GM23338 (cell line): ENCODE measurements around the gene PPIP5K1. TPM values are rescaled to one million over a fixed set of nuclear protein-coding genes. Genes with fewer than 3 reads are reported as not detected.
A peak's percentile ranks its signal among the peaks of the same experiment; 100 is the strongest.

Source experiments
- ATAC-seq: fragments of 200-7000 bp; cut with Tn5 transposase; 3 replicates; pipeline ENCODE4 v1.9.1; 2020
- DNase-seq: peaks from one replicate; pipeline ENCODE4 v3.0.0-alpha.2; 2015; ENCODE audit warnings: low spot score
- H2AFZ ChIP-seq: fragments of 200-600 bp; sonication (generic); 2 replicates; pipeline ENCODE4 v1.8.0; 2016; ENCODE audit warnings: antibody characterized with exemption, mild to moderate bottlenecking, moderate library complexity
- H3F3A ChIP-seq: fragments of 200-600 bp; sonication (generic); replicated peaks from 2 replicates; pipeline ENCODE4 v1.8.0; 2017; ENCODE audit warnings: antibody characterized with exemption, mixed run types, low read depth
- H3K27ac ChIP-seq: fragments of 200-600 bp; sonication (generic); 2 replicates; pipeline ENCODE4 v1.6.1; 2016; ENCODE audit warnings: low read depth
- H3K27me3 ChIP-seq: fragments of 200-600 bp; sonication (generic); 2 replicates; pipeline ENCODE4 v1.8.0; 2016; ENCODE audit warnings: mild to moderate bottlenecking, mixed run types, moderate library complexity; ENCODE audit not compliant: insufficient read depth
- H3K36me3 ChIP-seq: fragments of 200-600 bp; sonication (generic); 2 replicates; pipeline ENCODE4 v1.8.0; 2016; ENCODE audit warnings: mild to moderate bottlenecking; ENCODE audit not compliant: insufficient read depth
- H3K4me1 ChIP-seq: fragments of 200-600 bp; sonication (generic); 2 replicates; pipeline ENCODE4 v1.8.0; 2016; ENCODE audit warnings: mild to moderate bottlenecking, moderate library complexity; ENCODE audit not compliant: insufficient read depth
- H3K4me2 ChIP-seq: fragments of 200-600 bp; sonication (generic); 2 replicates; pipeline ENCODE4 v1.7.1; 2017; ENCODE audit warnings: mixed run types
- H3K4me3 ChIP-seq: fragments of 200-600 bp; sonication (generic); 2 replicates; pipeline ENCODE4 v1.6.1; 2016; ENCODE audit warnings: mixed run types
- H3K79me2 ChIP-seq: fragments of 200-600 bp; sonication (generic); replicated peaks from 2 replicates; pipeline ENCODE4 v1.8.0; 2017; ENCODE audit warnings: mild to moderate bottlenecking; ENCODE audit not compliant: insufficient read depth
- H3K9me2 ChIP-seq: fragments of 200-600 bp; sonication (generic); 2 replicates; pipeline ENCODE4 v1.8.0; 2017; ENCODE audit not compliant: insufficient read depth
- H4K20me1 ChIP-seq: fragments of 200-600 bp; sonication (generic); replicated peaks from 2 replicates; pipeline ENCODE4 v1.8.0; 2017; ENCODE audit warnings: mild to moderate bottlenecking; ENCODE audit not compliant: insufficient read depth
- H3K27ac Mint-ChIP-seq: 2 replicates; pipeline ENCODE4 v1.8.0; 2020; ENCODE audit warnings: inconsistent platforms, mild to moderate bottlenecking, moderate library complexity, mixed read lengths
- H3K27me3 Mint-ChIP-seq: 3 replicates; pipeline ENCODE4 v1.8.0; 2022; ENCODE audit warnings: low read depth, mild to moderate bottlenecking, moderate library complexity, mixed read lengths, inconsistent platforms; ENCODE audit not compliant: insufficient read depth, poor library complexity
- H3K36me3 Mint-ChIP-seq: 3 replicates; pipeline ENCODE4 v1.8.0; 2021; ENCODE audit warnings: low read depth, mild to moderate bottlenecking, inconsistent platforms, moderate library complexity, mixed read lengths
- H3K4me1 Mint-ChIP-seq: 3 replicates; pipeline ENCODE4 v1.8.0; 2020; ENCODE audit warnings: mild to moderate bottlenecking, inconsistent platforms, mixed read lengths
- H3K4me3 Mint-ChIP-seq: 3 replicates; pipeline ENCODE4 v1.8.0; 2021; ENCODE audit warnings: moderate library complexity, mild to moderate bottlenecking, inconsistent platforms, mixed read lengths
- H3K9me3 Mint-ChIP-seq: 3 replicates; pipeline ENCODE4 v1.8.0; 2020; ENCODE audit warnings: moderate library complexity, mild to moderate bottlenecking, inconsistent platforms, mixed read lengths
- CREB1 ChIP-seq: fragments of 250-450 bp; sonication (Bioruptor Pico); IDR thresholded peaks from 2 replicates; pipeline ENCODE4 v1.5.0; 2020; ENCODE audit warnings: low read depth, mild to moderate bottlenecking, moderate library complexity
- CTCF ChIP-seq, 2 experiments: fragments of 200-600 bp in 1 of 2; sonication (generic) in 1 of 2; conservative IDR thresholded peaks; 2 replicates each; pipeline versions ENCODE4 v1.5.1 to v1.6.1; 2016 to 2017; ENCODE audit warnings: antibody characterized with exemption in 2 of 2, low read depth in 2 of 2, mild to moderate bottlenecking in 2 of 2, moderate library complexity in 1 of 2
- ETS1 ChIP-seq: IDR thresholded peaks from 2 replicates; pipeline ENCODE4 v1.6.1; 2016; ENCODE audit warnings: antibody characterized with exemption
- EZH2 ChIP-seq: fragments of 200-600 bp; sonication (generic); IDR thresholded peaks from one replicate; pipeline ENCODE4 v1.8.0; 2017; ENCODE audit warnings: antibody characterized with exemption, mild to moderate bottlenecking, low read depth; ENCODE audit not compliant: unreplicated experiment
- EZH2phosphoT487 ChIP-seq: fragments of 200-600 bp; sonication (generic); IDR thresholded peaks from one replicate; pipeline ENCODE4 v1.8.1; 2018; ENCODE audit warnings: antibody characterized with exemption; ENCODE audit not compliant: unreplicated experiment
- JUNB ChIP-seq: IDR thresholded peaks from one replicate; pipeline ENCODE4 v1.6.1; 2016; ENCODE audit warnings: antibody characterized with exemption; ENCODE audit not compliant: unreplicated experiment
- NANOG ChIP-seq: IDR thresholded peaks from 2 replicates; pipeline ENCODE4 v1.6.1; 2016; ENCODE audit warnings: antibody characterized with exemption, borderline replicate concordance
- POLR2AphosphoS5 ChIP-seq: IDR thresholded peaks from 2 replicates; pipeline ENCODE4 v1.6.1; 2016; ENCODE audit warnings: antibody characterized with exemption, low read depth
- REST ChIP-seq: IDR thresholded peaks from one replicate; pipeline ENCODE4 v1.6.1; 2018; ENCODE audit warnings: antibody characterized with exemption; ENCODE audit not compliant: unreplicated experiment
- STAT1 ChIP-seq: IDR thresholded peaks from one replicate; pipeline ENCODE4 v1.6.1; 2016; ENCODE audit warnings: antibody characterized with exemption; ENCODE audit not compliant: unreplicated experiment
- ZNF114 ChIP-seq: fragments of 250-450 bp; sonication (Bioruptor Pico); IDR thresholded peaks from 2 replicates; pipeline ENCODE4 v1.5.0; 2020; ENCODE audit warnings: mild to moderate bottlenecking, moderate library complexity
- ZNF331 ChIP-seq: fragments of 250-450 bp; sonication (Bioruptor Pico); IDR thresholded peaks from 2 replicates; pipeline ENCODE4 v1.5.0; 2020; ENCODE audit warnings: low read depth, mild to moderate bottlenecking, moderate library complexity
- polyA plus RNA-seq: library from polyadenylated mRNA; unstranded; fragments of >200 nt; fragmentation: Nextera tagmentation; extraction: Ambion mirVana; gene quantifications from 2 replicates; pipeline ENCODE4 v1.2.1, GENCODE V29; 2016
- total RNA-seq: library from RNA; depleted of rRNA; stranded (reverse); fragments of >200 nt; shearing (Covaris generic); gene quantifications from 2 replicates; pipeline ENCODE4 v1.2.3, GENCODE V29; 2014

Gene PPIP5K1
- total and polyA plus RNA-seq, 2 experiments from 2014 or later: 5.8 to 23.5 TPM

- Mint-ChIP-seq H3K9me3 (peaks cover 13% of the 10 kb centered on the region; the same call in 2 of the 3 replicates), H3K4me3 (no peak overlapping the region), H3K4me1 (peaks cover 28% of the 10 kb centered on the region), H3K27me3 (peaks cover 8% of the 10 kb centered on the region), H3K27ac (no peak overlapping the region), H3K36me3 (peaks cover 20% of the 10 kb centered on the region)
- H3K4me3 ChIP-seq: no peak overlapping the region
- no peaks in the 10 kb centered on the region for H3K79me2 ChIP-seq
- no peaks in the 10 kb centered on the region for H3K36me3 ChIP-seq
- TF ChIP-seq STAT1 (no peak), ZNF114 (CRISPR knock-in tag) (no peak), CTCF (conservative IDR thresholded peaks at IDR 0.05; ENCODE audit: low read depth in 2 of 2) (peak in 1 of 2 experiments; percentile 26; a peak in 1 of 4 replicates)
- H2AFZ ChIP-seq: no peak overlapping the region
- no peaks in the 10 kb centered on the region for H3F3A ChIP-seq
- no peaks in the 10 kb centered on the region for H3K9me2 ChIP-seq
- no peak overlapping the region for H3K27ac ChIP-seq
- DNase-seq (no peak), ATAC-seq (no peak)
- H3K27me3 ChIP-seq: no peaks in the 10 kb centered on the region
- H3K4me1 ChIP-seq: peaks cover 8% of the 10 kb centered on the region; the same call in 1 of the 2 replicates
- no peak overlapping the region for H3K4me2 ChIP-seq
- no peaks in the 10 kb centered on the region for H4K20me1 ChIP-seq
These were observed 61.4 kb downstream of the PPIP5K1 start for GRCh38 chr15:43528542-43529007.

- peaks cover 9% of the 10 kb centered on the region for H3K27me3 Mint-ChIP-seq
- ATAC-seq (no peak), DNase-seq (no peak)
- Histone ChIP-seq H3F3A (no peaks in the 10 kb centered on the region), H3K9me2 (no peaks in the 10 kb centered on the region), H4K20me1 (no peaks in the 10 kb centered on the region), H2AFZ (no peak overlapping the region), H3K79me2 (no peaks in the 10 kb centered on the region), H3K36me3 (no peaks in the 10 kb centered on the region), H3K4me1 (peaks cover 8% of the 10 kb centered on the region; the same call in 1 of the 2 replicates), H3K4me3 (no peak overlapping the region), H3K27ac (no peak overlapping the region), H3K4me2 (no peak overlapping the region), H3K27me3 (no peaks in the 10 kb centered on the region)
- peaks cover 28% of the 10 kb centered on the region for H3K4me1 Mint-ChIP-seq
- H3K9me3 Mint-ChIP-seq: peaks cover 18% of the 10 kb centered on the region
- TF ChIP-seq ZNF114 (CRISPR knock-in tag) (no peak), ZNF331 (CRISPR knock-in tag) (no peak), EZH2 (no peak), EZH2phosphoT487 (no peak), REST (no peak), ETS1 (no peak), CTCF (conservative IDR thresholded peaks at IDR 0.05; ENCODE audit: low read depth in 2 of 2) (no peak), CREB1 (no peak), POLR2AphosphoS5 (no peak), NANOG (no peak), JUNB (no peak), STAT1 (no peak)
- H3K4me3 Mint-ChIP-seq: no peak overlapping the region
- H3K36me3 Mint-ChIP-seq: peaks cover 26% of the 10 kb centered on the region
- no peak overlapping the region for H3K27ac Mint-ChIP-seq
These were observed 62.0 kb downstream of the PPIP5K1 start for GRCh38 chr15:43527802-43528541.
